Measurements from ENCODE around the gene RAPGEF6. TPM values are rescaled to one million over a fixed set of nuclear protein-coding genes. Genes with fewer than 3 reads are reported as not detected.

The RAPGEF6 gene
- total RNA-seq, 4 donors from 2014 or later: 10.2 to 26.5 (median 13.7) TPM

DNA sequence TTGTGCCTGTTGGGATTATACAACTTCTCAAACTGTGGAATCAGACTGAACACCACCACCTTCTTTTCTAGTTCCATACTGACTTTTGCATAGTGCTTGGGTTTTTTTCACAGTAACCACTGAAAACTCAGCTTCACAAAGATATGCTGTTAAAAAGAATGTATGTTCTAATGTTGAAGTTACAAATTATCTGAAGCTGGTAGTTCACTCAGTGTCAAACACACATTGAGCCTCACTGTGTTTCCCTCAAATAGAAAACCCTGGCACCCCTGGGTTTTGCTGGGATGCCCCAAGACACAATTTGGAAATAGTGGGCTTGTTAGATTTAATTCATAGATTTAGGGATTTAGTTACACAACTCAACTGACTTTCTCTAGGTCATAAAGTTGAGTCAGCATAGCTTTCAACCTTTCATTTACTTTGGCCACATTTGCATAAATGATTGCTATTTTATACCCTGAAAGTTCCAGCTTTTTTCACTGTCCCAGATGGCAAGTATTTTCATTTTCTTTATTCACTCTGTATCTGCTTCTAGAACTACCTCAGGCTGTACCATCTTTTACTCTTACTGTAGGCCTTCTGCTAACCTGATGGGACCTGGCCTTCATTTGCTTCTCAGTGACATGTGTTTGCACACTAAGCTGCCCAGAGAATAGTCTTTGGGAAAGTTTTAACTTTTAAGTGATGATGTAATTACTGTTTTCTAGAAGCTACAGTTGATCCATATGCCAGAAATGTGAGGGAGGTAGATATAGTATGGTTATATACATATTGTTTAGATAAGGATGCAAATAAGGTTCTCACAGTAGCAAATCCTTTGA lies 256.1 kb downstream of the RAPGEF6 start:
- DNase-seq: no peak
- no peak overlapping the region for H3K4me3 ChIP-seq
- peaks cover 0 to 50% (median 28%) of the 10 kb centered on the region in 3 donors for H3K4me1 ChIP-seq
- no peaks in the 10 kb centered on the region for H3K27me3 ChIP-seq
- H3K9me3 ChIP-seq: no peaks in the 10 kb centered on the region
- intact Hi-C loops (cut with DNase I): no loop called here
- no peaks in the 10 kb centered on the region for H3K36me3 ChIP-seq
- H3K27ac ChIP-seq: peak overlapping the region; percentile 31 to 80 (median 64)
- TF ChIP-seq POLR2A (IDR thresholded peaks at IDR 0.05): no peak
- TF ChIP-seq, protein P1, sequence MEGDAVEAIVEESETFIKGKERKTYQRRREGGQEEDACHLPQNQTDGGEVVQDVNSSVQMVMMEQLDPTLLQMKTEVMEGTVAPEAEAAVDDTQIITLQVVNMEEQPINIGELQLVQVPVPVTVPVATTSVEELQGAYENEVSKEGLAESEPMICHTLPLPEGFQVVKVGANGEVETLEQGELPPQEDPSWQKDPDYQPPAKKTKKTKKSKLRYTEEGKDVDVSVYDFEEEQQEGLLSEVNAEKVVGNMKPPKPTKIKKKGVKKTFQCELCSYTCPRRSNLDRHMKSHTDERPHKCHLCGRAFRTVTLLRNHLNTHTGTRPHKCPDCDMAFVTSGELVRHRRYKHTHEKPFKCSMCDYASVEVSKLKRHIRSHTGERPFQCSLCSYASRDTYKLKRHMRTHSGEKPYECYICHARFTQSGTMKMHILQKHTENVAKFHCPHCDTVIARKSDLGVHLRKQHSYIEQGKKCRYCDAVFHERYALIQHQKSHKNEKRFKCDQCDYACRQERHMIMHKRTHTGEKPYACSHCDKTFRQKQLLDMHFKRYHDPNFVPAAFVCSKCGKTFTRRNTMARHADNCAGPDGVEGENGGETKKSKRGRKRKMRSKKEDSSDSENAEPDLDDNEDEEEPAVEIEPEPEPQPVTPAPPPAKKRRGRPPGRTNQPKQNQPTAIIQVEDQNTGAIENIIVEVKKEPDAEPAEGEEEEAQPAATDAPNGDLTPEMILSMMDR (IDR thresholded peaks at IDR 0.05): no peak

DNA sequence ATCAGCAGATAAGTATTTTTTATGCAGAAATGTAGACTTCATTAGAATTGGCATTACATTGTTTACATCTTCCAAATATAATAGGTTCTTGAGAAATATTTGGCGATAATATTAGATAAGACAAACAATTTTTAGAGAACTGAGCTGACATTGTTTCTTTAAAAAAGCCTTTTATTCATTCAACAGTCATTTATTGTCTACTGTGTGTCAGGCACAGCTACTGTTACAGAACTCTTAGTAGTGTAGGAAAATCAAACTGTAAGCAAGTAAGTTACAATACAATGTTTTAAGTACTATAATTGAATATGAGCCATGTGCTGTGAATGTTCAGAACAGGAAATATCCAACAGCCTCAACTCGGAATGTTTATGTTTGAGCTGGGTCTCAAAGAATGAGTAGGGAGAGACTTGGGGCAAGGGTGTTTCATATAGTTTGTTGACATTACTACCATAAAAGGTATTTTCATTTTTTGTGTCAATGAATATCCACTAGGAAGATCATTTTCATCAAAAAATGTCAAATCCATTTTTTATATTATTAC lies 257.2 kb downstream of the RAPGEF6 start:
- intact Hi-C loops (cut with DNase I): no loop called here
- Histone ChIP-seq H3K27ac (peak overlapping the region in 1 of 4 donors; percentile 71), H3K9me3 (no peaks in the 10 kb centered on the region), H3K4me1 (peaks cover 0 to 50% (median 28%) of the 10 kb centered on the region in 3 donors), H3K27me3 (no peaks in the 10 kb centered on the region), H3K4me3 (no peak overlapping the region), H3K36me3 (no peaks in the 10 kb centered on the region)
- 51 to 61% methylated on average over 2 of the region's 2 CpGs for WGBS, 2 donors
- DNase-seq: no peak
- TF ChIP-seq POLR2A (IDR thresholded peaks at IDR 0.05): no peak
- TF ChIP-seq, protein P1 (IDR thresholded peaks at IDR 0.05): no peak

DNA sequence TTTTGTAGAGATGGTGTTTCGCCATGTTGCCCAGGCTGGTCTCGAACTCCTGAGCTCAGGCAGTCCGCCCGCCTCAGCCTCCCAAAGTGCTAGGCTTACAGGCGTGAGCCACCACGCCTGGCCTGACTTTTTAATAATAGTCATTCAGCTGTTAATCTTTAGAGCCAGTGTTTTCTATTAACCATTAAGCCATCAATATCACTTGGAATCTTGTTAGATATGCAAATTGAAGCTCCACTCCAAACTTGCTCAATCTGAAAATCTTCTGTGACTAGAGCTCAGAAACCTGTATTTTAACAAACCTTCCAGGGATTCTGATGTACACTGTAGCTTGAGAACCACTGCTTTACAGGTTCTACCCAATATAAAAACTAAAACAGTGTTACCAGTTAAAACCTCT lies 257.7 kb downstream of the RAPGEF6 start:
- WGBS, 2 donors: 95 to 98% methylated on average over 6 of the region's 6 CpGs
- no peak for DNase-seq
- no peak for TF ChIP-seq POLR2A (IDR thresholded peaks at IDR 0.05)
- TF ChIP-seq, protein P1 (IDR thresholded peaks at IDR 0.05): no peak
- Histone ChIP-seq H3K4me1 (peaks cover 0 to 45% (median 28%) of the 10 kb centered on the region in 3 donors), H3K27ac (no peak overlapping the region), H3K9me3 (no peaks in the 10 kb centered on the region), H3K36me3 (no peaks in the 10 kb centered on the region), H3K4me3 (no peak overlapping the region), H3K27me3 (no peaks in the 10 kb centered on the region)
- intact Hi-C loops (cut with DNase I): no loop called here

DNA sequence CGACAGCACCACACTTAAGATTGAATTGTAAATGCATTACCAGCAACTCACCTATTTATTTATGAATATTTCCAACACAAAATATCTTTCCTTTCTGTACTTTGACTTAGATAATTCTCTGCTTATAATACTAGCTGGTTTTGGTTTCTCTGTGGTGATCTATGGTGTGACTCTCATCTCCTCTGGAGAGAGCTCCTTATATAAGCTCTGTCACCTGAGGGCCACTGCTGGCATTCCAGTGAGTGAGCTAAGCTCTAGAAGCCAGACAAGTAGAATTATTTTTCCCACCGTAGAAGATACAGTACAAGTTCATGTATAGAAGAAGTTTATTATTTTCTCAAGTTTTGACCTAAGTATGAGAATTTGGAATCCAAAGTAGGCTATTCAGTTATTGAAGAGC lies 259.7 kb downstream of the RAPGEF6 start:
- 70 to 75% methylated on average over 2 of the region's 2 CpGs for WGBS, 2 donors
- TF ChIP-seq POLR2A (IDR thresholded peaks at IDR 0.05): no peak
- TF ChIP-seq, protein P1 (IDR thresholded peaks at IDR 0.05): no peak
- H3K9me3 ChIP-seq: no peaks in the 10 kb centered on the region
- no peaks in the 10 kb centered on the region for H3K36me3 ChIP-seq
- no peak for DNase-seq
- H3K27me3 ChIP-seq: no peaks in the 10 kb centered on the region
- peak overlapping the region in 1 of 4 donors; percentile 36 for H3K27ac ChIP-seq
- peaks cover 0 to 32% (median 24%) of the 10 kb centered on the region in 3 donors for H3K4me1 ChIP-seq
- intact Hi-C loops (cut with DNase I): no loop called here
- H3K4me3 ChIP-seq: no peak overlapping the region

Small RNA genes within 50 kb of the gene (small RNA-seq; reads per million reads assigned to genes)
- gene RF02271: 0 reads per million in 4 donors

Other genes with a start within 250 kb of the RAPGEF6 start
- 10 to 100 TPM in 3 of 4 donors, 1 to 10 TPM in 1; 7.6 to 41.6 (median 20.7) TPM for gene FNIP1, start 161.8 kb upstream of the RAPGEF6 start, total RNA-seq